Right lobe of liver (tissue), 4 donors: Measurements from ENCODE around the gene MMP8.

Experiments
- POLR2A ChIP-seq: fragments of 450-650 bp; IDR thresholded peaks from one replicate; pipeline ENCODE4 v1.6.1; 2017; ENCODE audit warnings: antibody characterized with exemption, mild to moderate bottlenecking
- TF ChIP-seq, protein P1 (sequence below), 4 donors: fragments of 200-600 bp in 3 of 4; fragments of 450-650 bp in 1 of 4; IDR thresholded peaks; one replicate each; pipeline versions ENCODE4 v1.5.1 to v1.8.0; 2016 to 2022; ENCODE audit warnings: antibody characterized with exemption in 4 of 4, mild to moderate bottlenecking in 2 of 4
- donor health status: DM: no; HTN: no; CAD: no.
- donor health status: DM: no; HTN: no; CAD: no.
- donor health status: DM: no; HTN: yes; CAD: no.

DNA sequence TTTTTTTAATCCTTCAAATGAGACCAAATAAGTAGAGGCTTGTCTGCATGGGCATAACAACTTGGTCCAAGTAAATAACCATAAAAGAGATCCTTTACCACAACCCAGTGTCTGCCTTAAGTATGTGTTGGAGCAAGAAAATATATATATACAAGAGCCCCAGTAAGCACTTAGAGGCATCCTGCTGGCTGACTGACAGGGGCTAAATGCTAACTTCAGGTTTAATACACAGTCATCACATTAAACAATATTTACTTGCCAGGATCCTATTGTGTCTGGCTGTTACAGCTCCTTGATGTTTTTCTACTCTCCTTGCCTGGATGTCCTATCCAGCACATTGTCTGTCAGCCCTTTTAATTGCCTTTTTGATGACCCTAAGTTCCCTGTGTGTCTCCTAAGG is 62.1 kb downstream of the MMP8 start:
- TF ChIP-seq POLR2A = no peak
- TF ChIP-seq, protein P1, sequence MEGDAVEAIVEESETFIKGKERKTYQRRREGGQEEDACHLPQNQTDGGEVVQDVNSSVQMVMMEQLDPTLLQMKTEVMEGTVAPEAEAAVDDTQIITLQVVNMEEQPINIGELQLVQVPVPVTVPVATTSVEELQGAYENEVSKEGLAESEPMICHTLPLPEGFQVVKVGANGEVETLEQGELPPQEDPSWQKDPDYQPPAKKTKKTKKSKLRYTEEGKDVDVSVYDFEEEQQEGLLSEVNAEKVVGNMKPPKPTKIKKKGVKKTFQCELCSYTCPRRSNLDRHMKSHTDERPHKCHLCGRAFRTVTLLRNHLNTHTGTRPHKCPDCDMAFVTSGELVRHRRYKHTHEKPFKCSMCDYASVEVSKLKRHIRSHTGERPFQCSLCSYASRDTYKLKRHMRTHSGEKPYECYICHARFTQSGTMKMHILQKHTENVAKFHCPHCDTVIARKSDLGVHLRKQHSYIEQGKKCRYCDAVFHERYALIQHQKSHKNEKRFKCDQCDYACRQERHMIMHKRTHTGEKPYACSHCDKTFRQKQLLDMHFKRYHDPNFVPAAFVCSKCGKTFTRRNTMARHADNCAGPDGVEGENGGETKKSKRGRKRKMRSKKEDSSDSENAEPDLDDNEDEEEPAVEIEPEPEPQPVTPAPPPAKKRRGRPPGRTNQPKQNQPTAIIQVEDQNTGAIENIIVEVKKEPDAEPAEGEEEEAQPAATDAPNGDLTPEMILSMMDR (IDR thresholded peaks at IDR 0.05) = no peak
